ENCODE data around the gene LILRB2. TPM values are rescaled to one million over a fixed set of nuclear protein-coding genes. Genes with fewer than 3 reads are reported as not detected.
"Not testable (repeated sequence)": the region's sequence is repeated elsewhere in the genome, so short reads cannot be mapped to it uniquely, and the experiment has no call there.

Gene LILRB2
- total RNA-seq, 1 donor from 2014 or later, result not detected

DNA sequence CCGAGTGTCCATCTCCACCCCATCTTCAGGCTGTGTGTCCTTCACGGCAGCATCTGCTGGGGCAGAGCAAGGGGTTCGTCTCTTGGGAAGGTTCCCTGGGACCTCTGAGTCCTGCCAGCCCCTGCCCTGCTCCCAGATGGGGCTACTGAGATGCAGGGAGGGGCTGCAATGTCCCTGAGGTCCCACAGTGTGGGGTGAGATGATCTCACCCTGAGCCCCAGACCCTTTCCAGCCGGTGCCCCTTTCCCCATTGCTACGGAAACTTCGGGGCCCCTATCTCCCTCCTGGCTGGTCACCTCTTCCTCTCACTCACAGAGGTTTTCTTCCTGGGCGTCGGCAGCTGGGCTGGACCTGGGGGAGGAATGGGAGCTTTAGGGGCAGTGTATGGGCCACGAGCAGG is 5.0 kb downstream of the LILRB2 start:
- DNase-seq (ENCODE audit: low spot score in 2 of 2) (no peak), FAIRE-seq (no peak)

DNA sequence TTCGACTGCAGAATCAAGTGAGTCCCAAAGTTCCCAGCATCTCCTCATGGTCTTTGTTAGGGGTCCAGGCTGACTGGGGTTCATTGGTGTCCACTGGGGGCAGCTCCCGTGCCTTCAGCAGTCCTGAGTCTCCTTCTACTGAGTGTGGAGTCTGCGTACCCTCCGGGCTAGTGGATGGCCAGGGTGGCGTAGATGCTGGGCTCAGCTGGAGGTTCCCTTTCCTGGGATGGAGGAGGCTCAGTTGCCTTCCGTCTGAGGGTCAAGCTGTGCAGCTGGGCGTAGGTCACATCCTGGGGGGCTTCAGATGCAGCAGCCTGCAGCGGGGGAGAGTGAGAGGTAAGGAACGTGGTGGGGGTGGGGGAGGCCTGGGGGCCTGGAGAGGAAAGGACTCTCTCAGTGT is 6.4 kb downstream of the LILRB2 start:
- FAIRE-seq; DNase-seq (ENCODE audit: low spot score in 2 of 2): not testable (repeated sequence)

DNA sequence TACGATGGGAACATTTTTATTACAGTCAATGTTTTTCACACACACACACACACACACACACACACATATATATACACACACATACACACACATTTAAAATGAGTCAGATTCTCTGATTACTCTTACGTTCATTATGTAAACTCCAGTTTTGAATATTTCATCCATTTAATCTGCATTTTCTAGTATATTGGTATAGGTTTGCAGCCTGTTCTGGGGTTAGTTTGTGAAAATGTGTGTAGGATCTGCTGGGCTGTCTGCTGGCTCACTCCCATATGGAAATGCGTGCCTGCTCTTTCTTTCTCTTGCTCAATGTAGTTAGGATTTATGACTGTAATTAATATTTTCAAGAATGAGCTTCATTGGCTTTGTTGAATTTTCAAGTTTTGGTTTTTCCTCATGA is 7.1 kb downstream of the LILRB2 start:
- DNase-seq (ENCODE audit: low spot score in 2 of 2) (no peak), FAIRE-seq (no peak)

DNA sequence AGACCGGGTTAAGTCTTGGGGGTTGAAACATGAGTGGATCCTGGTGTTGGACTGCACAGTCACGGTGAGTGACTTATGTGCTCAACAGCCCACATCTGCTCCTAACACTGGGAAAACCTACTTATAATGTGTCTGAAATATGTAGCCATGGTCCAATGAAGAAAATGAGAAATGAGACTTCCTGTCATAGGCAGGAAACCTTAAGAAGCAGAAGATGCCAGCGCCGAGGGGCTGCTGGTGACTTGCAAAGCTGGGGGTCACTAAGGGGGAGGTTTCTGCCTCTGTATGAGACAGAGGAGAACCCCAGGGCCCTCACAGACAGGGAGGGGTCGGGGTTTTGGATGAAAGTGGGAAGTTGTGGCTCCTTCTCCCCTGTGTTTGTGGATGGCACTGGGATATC is 8.7 kb downstream of the LILRB2 start:
- not testable (repeated sequence) for DNase-seq (ENCODE audit: low spot score in 2 of 2); FAIRE-seq

DNA sequence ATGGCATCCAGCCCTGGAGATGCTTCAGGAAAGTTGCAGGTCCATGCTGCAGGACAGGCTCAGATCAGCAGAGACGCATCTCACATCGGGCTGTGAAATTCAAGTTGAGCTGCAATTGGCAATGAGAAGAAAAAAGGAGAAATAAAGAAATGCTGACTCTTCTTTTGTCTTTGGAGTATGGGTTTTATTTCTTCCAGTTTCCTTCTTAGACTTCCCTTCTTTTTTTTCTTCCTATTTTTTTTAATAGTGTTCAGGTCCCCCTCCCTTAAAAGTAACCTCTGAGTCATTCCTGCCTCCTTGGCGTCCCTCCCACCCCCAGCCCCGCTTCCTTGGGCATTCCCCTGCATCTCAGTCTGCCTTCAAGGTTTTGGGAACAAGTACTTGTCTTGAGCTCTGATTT is 9.3 kb downstream of the LILRB2 start:
- not testable (repeated sequence) for FAIRE-seq; DNase-seq (ENCODE audit: low spot score in 2 of 2)

DNA sequence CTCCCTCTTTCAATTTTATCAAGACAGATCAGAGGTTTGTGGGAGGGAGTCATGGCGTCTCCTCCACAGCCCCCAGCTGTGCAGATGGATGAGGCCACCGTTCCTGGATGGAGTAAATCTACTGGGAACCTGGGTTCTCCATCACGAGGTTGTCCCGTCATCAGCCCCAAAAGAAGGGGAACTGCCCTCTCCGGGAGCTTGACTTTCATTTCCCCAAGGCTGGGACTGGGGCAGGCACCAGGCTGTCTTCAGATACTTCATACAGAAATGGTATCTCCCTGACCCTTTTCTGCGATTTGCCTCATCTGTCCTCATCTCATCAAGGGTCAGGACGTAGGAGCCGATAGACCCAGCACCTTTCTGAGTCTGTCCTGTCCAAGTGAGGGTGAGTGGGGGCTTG is 9.8 kb downstream of the LILRB2 start:
- DNase-seq (ENCODE audit: low spot score in 2 of 2), result no peak
- FAIRE-seq, result no peak

DNA sequence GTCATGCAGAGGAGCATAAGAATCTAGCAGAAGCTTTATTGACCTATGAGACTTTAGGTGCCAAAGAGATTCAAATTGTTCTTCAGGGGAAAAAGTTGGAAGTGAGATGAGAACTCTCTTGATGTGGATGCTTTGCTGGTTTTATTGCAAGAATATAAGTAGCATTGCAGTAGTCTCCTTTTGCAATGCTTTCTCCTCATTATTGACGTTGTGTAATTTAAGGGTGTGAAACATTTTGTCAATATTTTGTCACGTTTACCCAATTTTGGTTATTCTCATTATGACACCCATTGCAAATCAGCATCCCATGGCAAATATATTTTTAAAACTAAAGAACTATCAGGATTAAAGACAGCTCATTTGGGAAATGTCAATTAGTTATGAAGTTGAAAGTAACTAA is 12.0 kb downstream of the LILRB2 start:
- DNase-seq (ENCODE audit: low spot score in 2 of 2) (no peak), FAIRE-seq (no peak)

DNA sequence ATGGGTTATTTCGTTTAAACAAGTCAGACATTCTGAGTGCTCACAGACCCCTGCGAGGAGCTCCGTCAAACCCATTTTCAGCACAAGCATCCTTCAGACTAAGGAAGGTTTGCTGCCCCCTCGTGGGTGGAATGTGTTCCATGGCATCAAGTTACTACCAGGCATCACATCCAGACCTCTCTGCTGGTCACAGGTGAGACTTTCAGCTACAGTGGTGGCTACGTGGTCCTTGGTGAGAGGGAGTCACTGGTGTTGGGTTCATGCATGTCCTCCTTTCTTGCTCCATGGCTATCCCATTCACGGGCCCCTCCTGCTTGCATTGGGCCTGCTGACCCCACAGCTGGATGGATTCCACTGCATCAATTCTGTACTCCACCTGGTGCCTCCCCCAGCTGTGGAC is 14.8 kb downstream of the LILRB2 start:
- no peak for FAIRE-seq
- DNase-seq (ENCODE audit: low spot score in 2 of 2), result no peak

DNA sequence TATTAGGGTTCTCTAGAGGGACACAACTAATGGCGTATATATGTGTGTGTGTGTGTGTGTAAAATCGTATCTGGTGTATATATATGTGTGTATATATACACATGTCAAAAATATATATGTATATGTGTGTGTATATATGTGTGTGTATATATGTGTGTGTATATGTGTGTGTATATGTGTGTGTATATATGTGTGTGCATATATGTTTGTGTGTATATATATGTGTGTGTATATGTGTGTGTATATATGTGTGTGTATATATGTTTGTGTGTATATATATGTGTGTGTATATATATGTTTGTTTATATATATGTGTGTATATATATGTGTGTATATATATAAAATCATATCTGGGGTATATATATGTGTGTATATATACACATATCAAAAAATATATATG is 18.4 kb downstream of the LILRB2 start:
- no peak for DNase-seq (ENCODE audit: low spot score in 2 of 2)
- FAIRE-seq, result no peak

DNA sequence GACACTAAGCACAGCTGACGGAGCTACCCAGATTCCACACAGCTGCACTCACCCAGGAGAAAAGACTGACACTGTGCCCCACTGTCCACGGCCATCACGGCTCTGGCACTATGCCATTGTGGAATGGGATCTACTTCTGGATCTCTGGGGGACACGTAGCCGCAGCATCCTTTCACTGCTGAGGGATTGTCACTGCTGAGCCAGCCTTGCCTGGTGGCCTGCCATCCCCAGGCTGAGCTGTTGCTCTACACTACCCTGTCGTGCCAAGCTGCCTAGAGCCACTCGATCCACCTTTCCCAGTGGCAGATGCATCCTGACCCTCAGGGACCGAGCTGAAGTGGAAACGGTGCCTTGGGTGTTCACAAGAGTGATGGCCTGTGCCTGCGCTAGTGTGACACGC is 18.8 kb downstream of the LILRB2 start:
- no peak for DNase-seq (ENCODE audit: low spot score in 2 of 2)

DNA sequence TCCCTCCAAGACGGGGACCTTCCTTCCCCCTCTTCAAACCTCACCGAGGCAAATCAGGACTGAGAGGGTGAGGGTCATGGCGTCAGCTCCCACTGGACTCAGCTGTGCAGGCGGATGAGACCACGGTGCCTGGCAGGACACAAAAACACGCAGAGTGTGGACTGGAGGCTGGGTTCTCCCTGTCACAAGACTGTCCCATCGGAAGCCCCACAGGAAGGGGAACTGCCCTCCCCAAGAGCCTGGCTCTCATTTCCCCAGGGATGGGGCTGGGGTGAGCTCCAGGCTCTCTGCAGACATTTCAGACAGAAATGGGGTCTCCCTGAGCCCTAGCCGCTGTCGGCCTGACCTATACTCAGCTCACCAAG is 23.8 kb downstream of the LILRB2 start, which contains the start of gene LILRB5:
Gene LILRB5 (minus strand): TSS at position 158 of the 365 bp plus-strand sequence. CDS start 80 bp downstream, at position 78.
- no peak for DNase-seq (ENCODE audit: low spot score in 2 of 2)
- no peak for FAIRE-seq

More for the DNA sequence above, 18.8 kb downstream of the LILRB2 start:
- no peak for FAIRE-seq

DNA sequence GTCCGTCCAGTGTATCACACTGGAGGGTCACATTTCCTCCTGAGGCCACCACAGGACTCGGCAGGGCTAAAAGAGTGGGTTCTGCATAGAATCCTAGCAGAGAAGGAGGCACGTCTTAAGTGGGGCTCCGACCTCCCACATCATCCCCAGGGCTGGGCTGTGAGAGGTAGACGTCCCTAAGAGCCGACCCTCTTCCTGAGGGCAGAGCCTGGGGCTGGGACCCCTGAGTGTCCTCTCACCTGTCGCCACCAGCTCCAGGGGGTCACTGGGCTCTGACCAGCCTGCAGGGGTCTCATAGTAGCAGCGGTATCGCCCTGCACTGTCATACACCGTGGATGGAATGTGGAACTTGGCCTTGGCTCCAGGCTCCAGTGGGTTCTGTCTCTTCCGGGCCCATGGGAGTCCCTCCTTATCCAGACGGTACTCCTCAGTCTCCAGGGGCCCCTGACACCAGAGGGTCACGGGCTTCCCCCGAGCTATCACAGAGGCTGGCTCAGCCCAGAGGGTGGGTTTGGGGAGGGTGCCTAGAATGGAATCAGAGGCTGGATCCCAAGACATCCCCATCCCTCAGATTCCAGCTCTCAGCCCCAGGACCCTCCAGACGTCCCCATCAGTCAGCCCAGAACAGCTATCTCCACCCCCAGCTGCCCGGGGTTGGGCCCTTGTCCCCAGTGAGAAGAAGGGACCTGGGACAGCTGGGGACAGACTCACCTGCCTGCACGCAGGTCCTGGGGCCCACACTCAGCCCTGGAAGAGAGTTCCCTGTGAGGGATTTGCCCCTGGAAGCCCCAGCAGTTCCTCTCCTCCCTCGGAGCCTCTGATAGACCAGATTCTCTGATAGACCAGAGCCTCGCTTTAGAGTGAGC is 24.4 kb downstream of the LILRB2 start:
- FAIRE-seq (no peak), DNase-seq (ENCODE audit: low spot score in 2 of 2) (no peak)

DNA sequence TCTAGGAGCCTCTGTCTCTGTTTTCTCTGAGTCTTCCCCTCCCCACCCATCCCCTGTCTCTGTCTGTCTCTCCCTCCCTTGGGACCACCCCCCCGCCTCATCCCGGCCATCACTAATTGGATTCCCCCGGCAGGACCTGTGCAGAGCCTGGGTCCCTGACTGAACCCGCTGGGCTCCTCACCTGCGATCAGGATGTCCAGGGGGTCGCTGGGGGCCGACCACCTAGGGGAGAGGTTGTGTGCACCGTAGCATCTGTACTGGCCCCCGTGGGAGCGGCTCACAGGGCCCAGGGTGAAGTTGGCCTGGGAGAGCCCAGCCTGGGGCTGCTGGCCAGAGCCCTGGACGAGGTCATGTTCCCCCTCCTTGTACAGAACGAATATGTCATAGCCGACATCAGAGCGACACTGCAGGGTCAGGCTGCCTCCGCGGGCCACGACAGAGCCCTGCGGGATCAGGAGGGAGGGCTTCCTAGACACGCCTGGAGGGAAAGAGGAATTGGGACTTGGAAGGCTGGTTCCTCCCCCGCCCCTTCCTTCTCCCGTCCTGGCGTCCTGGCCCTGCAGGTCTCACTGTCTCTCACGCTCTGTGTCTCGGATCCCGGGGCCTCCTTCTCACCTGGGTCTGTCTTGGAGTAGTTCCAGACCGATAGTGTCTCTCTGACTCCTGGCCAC is 25.7 kb downstream of the LILRB2 start:
- no peak for DNase-seq (ENCODE audit: low spot score in 2 of 2)
- no peak for FAIRE-seq

DNA sequence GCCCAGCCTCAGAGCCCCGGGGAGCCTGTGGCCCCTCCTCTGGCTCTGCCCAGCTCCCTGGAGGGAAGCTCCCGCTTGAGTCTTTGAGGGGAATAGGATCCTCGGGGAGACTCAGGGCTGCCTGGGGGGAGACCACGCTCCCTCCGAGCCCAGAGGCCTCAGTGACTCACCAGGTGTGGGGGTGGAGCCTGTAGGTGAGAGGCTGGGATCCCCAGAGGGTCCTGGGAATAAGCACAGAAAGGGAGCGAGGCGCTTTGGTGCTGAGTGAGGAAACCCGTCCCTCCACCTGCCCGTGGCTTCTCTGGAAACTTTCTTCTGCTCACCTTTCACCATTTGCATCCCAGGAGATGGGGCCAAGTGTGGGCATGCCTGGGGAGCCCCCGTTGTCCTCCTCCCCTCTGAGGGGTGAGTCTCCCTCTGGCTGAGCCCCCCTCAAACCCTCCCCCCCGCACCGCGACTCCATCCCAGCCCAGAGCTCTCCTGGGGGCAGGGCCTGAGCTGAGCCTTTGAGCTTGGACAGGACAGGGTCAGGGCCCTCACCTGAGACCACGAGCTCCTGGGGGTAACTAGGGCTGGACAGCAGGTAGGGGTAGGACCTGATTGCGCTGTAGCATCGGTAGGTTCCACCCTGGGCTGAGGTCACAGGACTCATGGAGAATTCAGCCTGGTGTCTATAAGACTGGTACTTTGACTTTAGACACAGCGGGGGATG is 26.6 kb downstream of the LILRB2 start:
- DNase-seq (ENCODE audit: low spot score in 2 of 2) (no peak), FAIRE-seq (no peak)

DNA sequence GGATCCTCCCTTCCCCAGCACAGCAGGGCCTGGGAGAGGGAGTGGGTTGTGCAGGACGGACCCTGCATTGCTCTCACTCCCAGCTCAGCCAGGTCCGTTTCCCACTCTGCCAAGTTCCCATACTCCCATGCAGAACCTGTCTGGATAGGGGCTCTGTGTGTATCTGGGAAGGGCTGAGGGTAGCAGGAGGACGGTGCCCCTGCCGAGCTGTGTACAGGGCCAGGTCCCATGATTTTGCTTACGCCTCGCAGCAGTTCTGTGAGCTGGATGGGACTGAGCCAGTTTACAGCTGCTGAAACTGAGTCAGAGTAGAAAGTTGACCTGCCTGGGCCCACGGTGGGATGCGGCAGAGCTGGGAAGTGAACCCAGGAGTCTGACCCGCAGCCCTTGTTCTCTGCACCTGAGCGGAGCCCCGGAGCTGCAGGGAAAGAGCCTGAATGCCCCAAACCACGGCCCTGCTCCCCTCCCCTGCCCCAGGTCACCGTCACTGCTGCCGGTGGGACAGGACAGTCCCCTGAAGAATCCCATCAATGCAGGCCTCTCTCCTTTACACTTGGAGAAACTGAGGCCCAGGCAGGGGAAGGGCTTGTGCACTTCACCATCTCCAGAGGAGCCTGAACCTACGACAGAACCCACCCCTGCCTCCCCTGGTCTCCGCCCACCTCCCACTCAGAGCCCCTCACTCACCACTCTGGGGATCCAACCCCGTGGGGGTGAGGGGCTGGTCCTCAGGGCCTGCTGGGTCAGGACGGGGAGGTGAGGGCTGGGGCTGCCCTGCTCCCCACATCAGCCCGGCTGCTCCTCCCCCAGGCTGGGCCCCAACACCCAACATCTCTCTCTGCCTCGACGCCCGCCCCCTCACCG is 27.3 kb downstream of the LILRB2 start:
- FAIRE-seq (no peak), DNase-seq (ENCODE audit: low spot score in 2 of 2) (no peak)

DNA sequence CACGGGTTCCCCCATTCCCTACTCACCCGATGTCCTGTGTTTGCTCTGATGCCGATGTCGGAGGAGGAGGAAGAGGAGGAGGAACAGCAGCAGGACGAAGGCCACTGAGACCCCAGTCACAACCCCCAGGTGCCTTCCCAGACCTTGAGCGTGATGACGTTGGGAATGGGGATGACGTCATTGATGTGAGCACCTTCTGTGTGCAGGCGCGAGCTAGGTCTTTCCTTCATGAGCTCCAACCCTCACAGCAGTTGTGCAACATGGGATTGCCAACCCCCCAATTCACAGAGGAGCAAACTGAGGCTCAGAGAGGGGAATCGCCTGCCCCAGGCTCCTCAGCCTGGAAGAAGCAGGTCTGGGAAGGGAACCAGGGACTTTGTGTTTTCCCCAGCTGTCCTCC is 28.1 kb downstream of the LILRB2 start:
- FAIRE-seq (no peak), DNase-seq (ENCODE audit: low spot score in 2 of 2) (no peak)

DNA sequence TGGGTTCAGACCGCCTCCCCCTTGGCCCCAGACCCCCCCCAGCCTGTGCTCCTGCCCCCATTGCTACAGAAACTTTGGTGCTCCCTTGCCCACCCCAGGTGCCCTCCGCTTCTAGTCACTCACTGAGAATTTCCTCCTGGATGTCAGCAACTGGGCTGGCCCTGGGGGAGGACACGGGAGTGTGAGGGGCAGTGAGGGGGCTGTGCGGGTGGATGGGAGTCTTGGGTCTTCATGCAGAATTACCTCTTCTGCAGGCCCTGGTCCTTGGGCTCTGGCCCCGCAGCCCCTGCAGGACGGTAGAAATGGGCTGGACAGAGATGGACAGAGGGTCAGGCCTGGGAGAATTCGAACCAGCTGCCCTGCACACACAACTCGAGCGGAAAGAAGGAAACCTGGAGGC is 28.7 kb downstream of the LILRB2 start:
- FAIRE-seq, result no peak
- no peak for DNase-seq (ENCODE audit: low spot score in 2 of 2)

DNA sequence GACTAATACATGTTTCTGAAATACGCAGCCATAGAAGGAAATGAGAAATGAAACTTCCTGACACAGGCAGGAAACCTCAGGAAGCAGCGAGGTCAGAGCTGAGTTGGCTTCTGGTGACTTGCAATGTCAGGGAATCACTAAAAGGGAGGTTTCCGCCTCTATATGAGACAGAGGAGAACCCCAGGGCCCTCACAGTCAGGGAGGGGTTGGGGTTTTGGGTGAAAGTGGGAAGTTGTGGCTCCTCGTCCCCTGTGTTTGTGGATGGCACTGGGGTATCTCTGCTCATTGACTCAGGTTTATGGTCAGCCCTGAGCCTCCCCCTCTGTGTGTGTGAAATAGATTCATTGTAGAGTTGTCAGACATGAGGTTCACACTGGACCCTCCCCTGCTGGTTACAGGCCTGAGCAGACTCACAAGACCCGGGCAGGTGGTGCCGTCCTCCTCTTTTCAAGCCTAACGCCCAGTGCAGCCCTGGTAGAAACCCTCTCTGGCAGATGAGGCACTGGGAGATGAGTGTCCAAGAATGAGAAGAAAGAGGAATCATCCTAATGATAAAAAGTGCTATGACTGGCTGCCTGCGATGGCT is 32.8 kb downstream of the LILRB2 start:
- DNase-seq (ENCODE audit: low spot score in 2 of 2) (no peak), FAIRE-seq (no peak)

DNA sequence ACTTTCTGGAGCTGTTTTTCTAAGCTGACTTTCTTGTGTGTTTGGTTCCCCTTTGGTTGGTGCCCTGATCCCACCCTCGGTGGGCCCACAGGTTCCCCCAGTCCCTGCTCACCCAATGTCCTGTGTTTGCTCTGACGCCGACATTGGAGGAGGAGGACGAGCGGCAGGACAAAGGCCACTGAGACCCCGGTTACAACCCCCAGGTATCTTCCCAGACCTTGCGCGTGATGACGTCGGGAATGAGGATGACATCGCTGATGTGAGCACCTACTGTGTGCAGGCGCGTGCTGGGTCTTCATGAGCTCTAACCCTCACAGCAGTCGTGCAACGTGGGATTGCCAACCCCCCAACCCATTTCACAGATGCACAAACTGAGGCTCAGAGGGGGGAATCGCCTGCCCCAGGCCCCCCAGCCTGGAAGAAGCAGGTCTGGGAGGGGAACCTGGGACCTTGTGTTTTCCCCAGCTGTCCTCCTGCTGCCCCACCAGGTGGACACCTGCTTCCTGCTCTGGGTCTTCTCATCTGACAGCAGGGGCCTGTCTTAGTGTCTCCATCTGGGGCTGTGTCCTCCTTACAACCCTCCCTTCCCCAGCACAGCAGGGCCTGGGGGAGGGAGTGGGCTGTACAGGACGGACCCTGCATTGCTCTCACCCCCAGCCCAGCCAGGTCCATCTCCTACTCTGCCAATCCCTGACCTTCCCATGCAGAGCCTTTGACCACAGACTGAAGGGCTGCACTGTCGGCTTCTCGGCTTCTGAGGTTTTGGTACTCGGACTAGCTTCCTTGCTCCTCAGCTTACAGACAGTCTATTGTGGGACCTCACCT is 33.6 kb downstream of the LILRB2 start:
- FAIRE-seq (no peak), DNase-seq (ENCODE audit: low spot score in 2 of 2) (no peak)
